K562 (cell line): ENCODE data around the gene CAMK2N1. TPM values are rescaled to one million over a fixed set of nuclear protein-coding genes. Genes with fewer than 3 reads are reported as not detected.

Experiments
- ATAC-seq: fragments of 200-7000 bp; cut with Tn5 transposase; 3 replicates; pipeline ENCODE4 v1.9.1; 2020; ENCODE audit warnings: moderate library complexity
- BruUV-seq: library from RNA; stranded (reverse); fragments of 400-500 nt; replicated peaks from 2 replicates; lab custom pipeline; 2021; lab: Mats Ljungman, UMichigan
- CTCF ChIA-PET: fragments of 300-600 bp; formaldehyde crosslinking; extraction: SDS; loops from one replicate; lab custom pipeline; 2021; ENCODE audit warnings: low intra/inter-chr PET ratio; lab: Yijun Ruan, JAX
- POLR2A ChIA-PET: fragments of 300-600, 350-650 bp; sonication (Branson Sonifier 250); formaldehyde crosslinking; extraction: SDS; loops from one replicate; lab custom pipeline; 2021; ENCODE audit warnings: antibody characterized with exemption, inconsistent platforms; lab: Yijun Ruan, JAX
- DNase-seq, 4 experiments: peaks; one replicate each; pipeline versions ENCODE4 v3.0.0 to v3.0.0-alpha.2; 2011 to 2018; ENCODE audit warnings: low spot score in 3 of 4, mixed read lengths in 3 of 4; ENCODE audit errors: extremely low read depth in 1 of 4
- FAIRE-seq: peaks from 2 replicates; lab custom pipeline; 2011; peaks lifted over from hg19 to GRCh38; lab: Jason Lieb, UNC
- H2AFZ ChIP-seq: 2 replicates; pipeline ENCODE4 v1.6.0; 2011; ENCODE audit warnings: low read depth, low read length, control low read depth, inconsistent platforms
- H3K27ac ChIP-seq: fragments of 200-600 bp; 3 replicates; pipeline ENCODE4 v1.8.0; 2011; ENCODE audit warnings: low read depth, mild to moderate bottlenecking, control low read depth, inconsistent platforms, low read length, moderate library complexity, mixed read lengths; ENCODE audit errors: extremely low read depth
- H3K27me3 ChIP-seq, 2 experiments: fragments of 300-600 bp in 1 of 2; 2 replicates in 1 of 2; 3 replicates in 1 of 2; pipeline versions ENCODE4 v1.6.0 to v1.8.0; 2011; ENCODE audit warnings: inconsistent platforms in 2 of 2, low read length in 2 of 2, mild to moderate bottlenecking in 1 of 2, mixed read lengths in 1 of 2, moderate library complexity in 1 of 2; ENCODE audit not compliant: control insufficient read depth in 2 of 2, insufficient read depth in 2 of 2
- H3K36me3 ChIP-seq: fragments of 300-600 bp; 3 replicates; pipeline ENCODE4 v1.8.0; 2011; ENCODE audit warnings: mild to moderate bottlenecking, low read length, inconsistent platforms; ENCODE audit not compliant: control insufficient read depth, insufficient read depth
- H3K4me1 ChIP-seq, 2 experiments: fragments of 200-600 bp in 1 of 2; replicated peaks in 1 of 2; 2 replicates in 1 of 2; 3 replicates in 1 of 2; pipeline versions ENCODE4 v1.5.1 to v1.8.0; 2011; ENCODE audit warnings: inconsistent platforms in 2 of 2, low read length in 2 of 2, mild to moderate bottlenecking in 1 of 2, mixed read lengths in 1 of 2, moderate library complexity in 1 of 2; ENCODE audit not compliant: control insufficient read depth in 2 of 2, insufficient read depth in 2 of 2
- H3K4me2 ChIP-seq: 2 replicates; pipeline ENCODE4 v1.6.1; 2011; ENCODE audit warnings: low read length, control low read depth, inconsistent platforms, mixed read lengths; ENCODE audit not compliant: insufficient read depth
- H3K4me3 ChIP-seq: fragments of 200-600 bp; sonication (generic), shearing (Covaris generic); 2 replicates; pipeline ENCODE4 v1.5.1; 2016; ENCODE audit warnings: control low read depth, inconsistent platforms
- H3K79me2 ChIP-seq: fragments of 200-600 bp; 3 replicates; pipeline ENCODE4 v1.8.0; 2011; ENCODE audit warnings: low read length, inconsistent platforms; ENCODE audit not compliant: control insufficient read depth, insufficient read depth
- H3K9ac ChIP-seq, 2 experiments: 2 replicates each; pipeline versions ENCODE4 v1.6.0 to v1.6.1; 2011; ENCODE audit warnings: low read depth in 2 of 2, low read length in 2 of 2, control low read depth in 1 of 2, inconsistent platforms in 1 of 2, mild to moderate bottlenecking in 1 of 2, mixed read lengths in 1 of 2; ENCODE audit not compliant: insufficient read depth in 1 of 2
- H3K9me1 ChIP-seq: one replicate; pipeline ENCODE4 v1.6.0; 2011; ENCODE audit warnings: inconsistent platforms, mild to moderate bottlenecking, low read length, moderate library complexity; ENCODE audit not compliant: control insufficient read depth, insufficient read depth
- H3K9me3 ChIP-seq: replicated peaks from 2 replicates; pipeline ENCODE4 v1.5.1; 2011; ENCODE audit warnings: low read depth, low read length, inconsistent platforms; ENCODE audit not compliant: control insufficient read depth, insufficient read depth
- H4K20me1 ChIP-seq: replicated peaks from 2 replicates; pipeline ENCODE4 v1.6.1; 2011; ENCODE audit warnings: low read length, inconsistent platforms, mixed read lengths; ENCODE audit not compliant: control insufficient read depth, insufficient read depth
- E2F8 ChIP-seq: fragments of 450-650 bp; IDR thresholded peaks from 2 replicates; pipeline ENCODE4 v1.7.1; 2018; ENCODE audit warnings: mild to moderate bottlenecking, low read depth; ENCODE audit not compliant: partially characterized antibody
- EP400 ChIP-seq: fragments of 450-650 bp; IDR thresholded peaks from 2 replicates; pipeline ENCODE4 v1.6.1; 2017; ENCODE audit warnings: antibody characterized with exemption, mild to moderate bottlenecking, moderate library complexity
- ESRRA ChIP-seq: fragments of 450-650 bp; IDR thresholded peaks from 2 replicates; pipeline ENCODE4 v1.6.1; 2014; ENCODE audit warnings: low read depth, mild to moderate bottlenecking, moderate library complexity, borderline replicate concordance
- GTF2E2 ChIP-seq: fragments of 200-800 bp; sonication (Bioruptor generic); IDR thresholded peaks from 2 replicates; pipeline ENCODE4 v1.6.1; 2016; ENCODE audit warnings: missing genetic modification characterization, missing compliant biosample characterization
- WGBS: fragments of 100-300 bp; shearing (Covaris generic); methylation state at CpG from one replicate; pipeline ENCODE4 v1.1.6; 2016; ENCODE audit warnings: low coverage, mixed read lengths; ENCODE audit not compliant: insufficient coverage; ENCODE audit errors: missing lambda C conversion rate; 5-methylcytosine and 5-hydroxymethylcytosine counted together
- in situ Hi-C: fragments of 300-500 bp; cut with MboI; formaldehyde crosslinking; loops from 4 replicates; pipeline ENCODE4 v1.15.0; 2018; ENCODE audit warnings: inconsistent platforms, mixed read lengths
- intact Hi-C: fragments of 100-400 bp; cut with micrococcal nuclease; formaldehyde crosslinking; loops from 2 replicates; pipeline ENCODE4 v1.14.2; 2022
- polyA plus RNA-seq, 8 experiments: library from polyadenylated mRNA; depleted of rRNA in 4 of 8; stranded (reverse) in 5 of 8; unstranded in 3 of 8; fragments of >200 nt; fragmentation: Nextera tagmentation in 2 of 8; fragmentation: Illumina TruSeq in 1 of 8; extraction: Ambion mirVana in 2 of 8; extraction: Trizol in 1 of 8; gene quantifications; 2 replicates each; pipeline versions ENCODE4 v1.2.1 to v1.2.3, GENCODE V29; 2011 to 2014; ENCODE audit warnings: inconsistent platforms in 1 of 8, missing spikeins in 1 of 8
- total RNA-seq, 7 experiments: library from RNA; depleted of rRNA in 6 of 7; stranded (reverse); fragments of >200 nt in 6 of 7; fragmentation: Illumina TruSeq in 2 of 7; extraction: Trizol in 2 of 7; gene quantifications; 2 replicates each; pipeline versions ENCODE4 v1.2.1 to v1.2.3, GENCODE V29; 2011 to 2021; ENCODE audit warnings: low replicate concordance in 1 of 7

CAMK2N1 gene
- total and polyA plus RNA-seq, 9 of the 15 experiments (the other 6 are each of a cell fraction or from before 2014, with no cell fraction given): 0.09 to 1.4 (median 0.34) TPM

GRCh38 chr1:20448671-20449071 lies 37.3 kb downstream of the CAMK2N1 start:
- no TSS peak for BruUV-seq
- ATAC-seq: no peak

More at GRCh38 chr1:20448671-20449071, 37.3 kb downstream of the CAMK2N1 start:
- H3K9ac ChIP-seq: no peak overlapping the region
- DNase-seq (no peak), FAIRE-seq (no peak)
- H3K79me2 ChIP-seq: no peaks in the 10 kb centered on the region
- WGBS: 0% methylated on average over 7 of the region's 9 CpGs
- H4K20me1 ChIP-seq: peaks cover 4% of the 10 kb centered on the region; the same call in 1 of the 2 replicates
- intact Hi-C loops: no loop called here
- POLR2A ChIA-PET: no interaction called here
- no peaks in the 10 kb centered on the region for H3K9me3 ChIP-seq
- H2AFZ ChIP-seq: no peak overlapping the region
- in situ Hi-C loops: no loop called here
- H3K27ac ChIP-seq: no peak overlapping the region
- H3K4me1 ChIP-seq: no peaks in the 10 kb centered on the region
- no peak for TF ChIP-seq ESRRA
- TF ChIP-seq EP400: no peak
- TF ChIP-seq E2F8: no peak
- no peak for TF ChIP-seq GTF2E2
- no peak overlapping the region for H3K4me3 ChIP-seq
- CTCF ChIA-PET: no interaction called here
- peaks cover 8 to 54% of the 10 kb centered on the region in 2 experiments; a peak in 4 of 5 replicates for H3K27me3 ChIP-seq
- H3K4me2 ChIP-seq: no peak overlapping the region
- no peaks in the 10 kb centered on the region for H3K9me1 ChIP-seq
- no peaks in the 10 kb centered on the region for H3K36me3 ChIP-seq
